ENCODE results near the gene SDSL. TPM values are rescaled to one million over a fixed set of nuclear protein-coding genes. Genes with fewer than 3 reads are reported as not detected.

The SDSL gene
- total and polyA plus RNA-seq, 10 of the 15 experiments (the other 5 are each of a cell fraction or from before 2014, with no cell fraction given): 0.18 to 4.4 (median 1.0) TPM

- no peak overlapping the region for H3K9ac ChIP-seq (ENCODE audit: control insufficient read depth, insufficient read depth, low read length)
- TF ChIP-seq NRF1 (conservative IDR thresholded peaks at IDR 0.05; ENCODE audit: low read depth, low read length): no peak
- TF ChIP-seq SMAD5 (IDR thresholded peaks at IDR 0.05; ENCODE audit: low read depth): no peak
- no peak for TF ChIP-seq NFXL1 (IDR thresholded peaks at IDR 0.05; ENCODE audit: borderline replicate concordance)
- no peak for TF ChIP-seq E2F8 (IDR thresholded peaks at IDR 0.05; ENCODE audit: low read depth, partially characterized antibody)
- TF ChIP-seq GATAD2B (conservative IDR thresholded peaks at IDR 0.05; ENCODE audit: low read depth): no peak
- no peak for TF ChIP-seq JUND (IDR thresholded peaks at IDR 0.05; ENCODE audit: low read depth, low read length)
- no peak for TF ChIP-seq SKIL (IDR thresholded peaks at IDR 0.05; ENCODE audit: low read depth, poor library complexity, severe bottlenecking)
- H3K4me1 ChIP-seq (ENCODE audit: control insufficient read depth, insufficient read depth, low read length): no peaks in the 10 kb centered on the region
- H3K4me2 ChIP-seq (ENCODE audit: control insufficient read depth, insufficient read depth): no peak overlapping the region
- BruUV-seq (replicated peaks): no TSS peak
- H3K36me3 ChIP-seq (ENCODE audit: control insufficient read depth in 2 of 2, insufficient read depth in 2 of 2, low read length in 1 of 2): no peaks in the 10 kb centered on the region
- in situ Hi-C loops (cut with MboI) (no loop called here), intact Hi-C loops (cut with micrococcal nuclease; ENCODE audit: unreplicated experiment) (no loop called here)
- H3K27me3 ChIP-seq (replicated peaks in 1 of 2; ENCODE audit: control insufficient read depth in 2 of 2, insufficient read depth in 2 of 2, low read length in 1 of 2): peaks cover 29 to 41% of the 10 kb centered on the region in 2 experiments
- no peaks in the 10 kb centered on the region for H4K20me1 ChIP-seq (ENCODE audit: control insufficient read depth, insufficient read depth)
- ATAC-seq: no peak
- FAIRE-seq: no peak
- DNase-seq (ENCODE audit: low read depth, low spot score): no peak
- no peaks in the 10 kb centered on the region for H3K9me3 ChIP-seq (replicated peaks; ENCODE audit: control insufficient read depth, insufficient read depth, low read length)
- CTCF ChIA-PET: no interaction called here
- WGBS (ENCODE audit: insufficient coverage, insufficient replicate concordance, low lambda C conversion rate, missing lambda C conversion rate): 29% methylated on average over 42 of the region's 53 CpGs
- no peak overlapping the region for H2AFZ ChIP-seq (ENCODE audit: control insufficient read depth, low read depth, low read length)
- RAD21 ChIA-PET (ENCODE audit: unreplicated experiment): no interaction called here
- POLR2A ChIA-PET: no interaction called here
- H3K79me2 ChIP-seq (ENCODE audit: control insufficient read depth, insufficient read depth, low read length): no peaks in the 10 kb centered on the region
- SMC1A ChIA-PET (ENCODE audit: uncharacterized antibody, unreplicated experiment): no interaction called here
- no peak overlapping the region for H3K27ac ChIP-seq (ENCODE audit: control insufficient read depth, insufficient read depth)
- no peak overlapping the region for H3K4me3 ChIP-seq
Observed at GRCh38 chr12:113470871-113471618, 48.9 kb downstream of the SDSL start.
